HUES6 (cell line): Measurements from ENCODE around the gene CADPS2.
"Not testable (repeated sequence)": the region's sequence is repeated elsewhere in the genome, so short reads cannot be mapped to it uniquely, and the experiment has no call there.

Experiments
- H3K27ac ChIP-seq: 2 replicates; pipeline ENCODE4 v1.7.0; 2013; ENCODE audit warnings: low read depth, mild to moderate bottlenecking, low read length, inconsistent platforms
- H3K27me3 ChIP-seq: 2 replicates; pipeline ENCODE4 v1.6.1; 2013; ENCODE audit warnings: low read length; ENCODE audit not compliant: control insufficient read depth, insufficient read depth
- H3K36me3 ChIP-seq: 2 replicates; pipeline ENCODE4 v1.6.1; 2013; ENCODE audit warnings: low read length; ENCODE audit not compliant: control insufficient read depth, insufficient read depth
- H3K4me1 ChIP-seq: 2 replicates; pipeline ENCODE4 v1.6.1; 2013; ENCODE audit warnings: low read length; ENCODE audit not compliant: control insufficient read depth, insufficient read depth
- H3K4me3 ChIP-seq: 2 replicates; pipeline ENCODE4 v1.5.1; 2013; ENCODE audit warnings: low read depth, low read length
- H3K9ac ChIP-seq: one replicate; pipeline ENCODE4 v1.6.1; 2013; ENCODE audit warnings: mild to moderate bottlenecking, low read length
- H3K9me3 ChIP-seq: 2 replicates; pipeline ENCODE4 v1.6.1; 2013; ENCODE audit warnings: low read depth, low read length; ENCODE audit not compliant: control insufficient read depth, insufficient read depth

Gene CADPS2

GRCh38 chr7:122849957-122850328, 36.3 kb downstream of the CADPS2 start:
- Histone ChIP-seq H3K36me3 (no peaks in the 10 kb centered on the region), H3K27ac (no peak overlapping the region), H3K4me1 (peaks cover 11% of the 10 kb centered on the region; the same call in 1 of the 2 replicates)

DNA sequence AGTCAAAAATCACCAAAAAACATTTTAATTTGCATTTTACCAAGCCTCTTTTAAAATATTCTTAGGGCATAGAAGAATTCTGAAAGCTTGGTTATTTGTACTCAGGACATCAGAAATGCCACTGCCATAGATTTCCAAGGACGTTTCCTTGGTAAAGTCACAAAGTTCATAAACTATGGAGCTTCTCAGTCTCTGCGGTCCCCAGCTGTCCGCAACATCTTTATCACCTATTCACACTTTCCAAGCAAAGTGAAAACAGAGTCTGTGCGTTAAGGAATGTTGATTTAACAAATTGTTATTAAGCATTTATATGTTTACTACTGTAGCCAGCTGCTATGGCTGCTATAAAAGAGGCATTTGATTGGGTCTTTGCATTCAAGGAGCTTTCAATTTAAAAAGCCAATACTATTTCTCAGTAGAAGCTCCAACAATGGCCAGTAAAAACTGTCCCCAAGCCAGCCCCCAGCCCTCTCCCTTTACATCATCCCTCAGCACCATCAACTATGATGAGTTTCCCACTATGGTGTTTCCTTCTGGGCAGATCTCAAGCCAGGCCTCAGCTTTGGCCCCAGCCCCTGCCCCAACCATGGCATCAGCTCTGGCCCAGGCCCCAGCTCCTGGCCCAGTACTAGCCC, 36.8 kb downstream of the CADPS2 start:
- H3K9ac ChIP-seq: no peak overlapping the region
- no peaks in the 10 kb centered on the region for H3K9me3 ChIP-seq
- H3K27me3 ChIP-seq: no peaks in the 10 kb centered on the region
- H3K4me1 ChIP-seq: peaks cover 11% of the 10 kb centered on the region; the same call in 1 of the 2 replicates
- no peak overlapping the region for H3K4me3 ChIP-seq
- H3K27ac ChIP-seq: no peak overlapping the region
- no peaks in the 10 kb centered on the region for H3K36me3 ChIP-seq

More at GRCh38 chr7:122849957-122850328, 36.3 kb downstream of the CADPS2 start:
- Histone ChIP-seq H3K9ac (no peak overlapping the region), H3K9me3 (no peaks in the 10 kb centered on the region), H3K27me3 (no peaks in the 10 kb centered on the region), H3K4me3 (no peak overlapping the region)

DNA sequence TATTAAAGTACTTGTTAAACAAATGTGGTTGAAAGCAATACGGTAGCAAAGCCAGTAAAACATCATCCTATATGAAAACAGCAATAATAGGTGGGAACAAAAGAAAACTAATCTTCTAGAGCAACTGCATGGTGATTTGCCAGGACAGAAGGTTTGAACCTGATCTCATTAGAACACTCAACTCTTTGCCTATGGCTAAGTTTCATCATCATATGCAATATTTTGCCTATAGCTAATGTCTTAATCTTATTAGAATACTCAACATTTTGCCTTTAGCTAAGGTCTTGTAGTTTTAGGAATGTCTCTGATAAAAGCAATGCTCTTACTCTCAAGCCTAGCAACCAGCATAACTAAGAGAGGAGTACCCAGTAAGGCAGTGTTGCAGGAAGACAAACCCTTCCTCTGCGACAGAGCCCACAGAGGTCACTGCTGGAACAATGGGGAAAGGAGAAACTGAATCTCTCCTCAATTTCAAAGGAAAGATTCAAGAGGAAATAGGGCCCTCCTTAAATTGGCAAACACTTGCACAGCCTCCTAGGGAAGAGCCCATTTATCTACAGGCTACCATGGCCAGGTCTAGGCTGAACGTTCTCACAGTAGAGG, 38.3 kb downstream of the CADPS2 start:
- Histone ChIP-seq H3K36me3 (no peaks in the 10 kb centered on the region), H3K27me3 (no peaks in the 10 kb centered on the region), H3K4me3 (no peak overlapping the region), H3K27ac (no peak overlapping the region), H3K9ac (no peak overlapping the region), H3K9me3 (no peaks in the 10 kb centered on the region), H3K4me1 (peaks cover 11% of the 10 kb centered on the region; the same call in 1 of the 2 replicates)

DNA sequence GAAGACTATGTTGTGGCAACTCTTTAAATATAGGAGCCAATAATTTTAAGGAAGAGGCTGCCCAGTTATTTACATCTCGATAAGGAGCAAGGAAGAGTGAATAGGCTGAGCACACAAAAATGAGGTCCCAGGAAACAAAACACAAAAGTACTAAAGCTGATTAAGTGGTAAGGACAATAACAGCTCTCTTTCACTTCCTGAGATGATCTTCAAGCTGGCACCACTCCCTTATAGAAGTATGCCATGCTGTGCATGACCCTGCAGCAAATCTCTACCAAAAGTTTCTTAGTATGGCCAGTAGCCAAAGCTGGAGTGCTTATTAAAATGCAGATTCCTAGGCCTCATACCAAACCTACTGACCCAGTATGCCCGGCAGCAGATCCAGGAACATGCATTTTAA, 39.7 kb downstream of the CADPS2 start:
- Histone ChIP-seq H3K9ac (no peak overlapping the region), H3K27me3 (no peaks in the 10 kb centered on the region), H3K9me3 (no peaks in the 10 kb centered on the region), H3K36me3 (no peaks in the 10 kb centered on the region), H3K27ac (no peak overlapping the region), H3K4me3 (no peak overlapping the region), H3K4me1 (peaks cover 11% of the 10 kb centered on the region; the same call in 1 of the 2 replicates)

GRCh38 chr7:122845286-122845685, 41.0 kb downstream of the CADPS2 start:
- H3K9me3 ChIP-seq: no peaks in the 10 kb centered on the region
- H3K4me1 ChIP-seq: peaks cover 11% of the 10 kb centered on the region; the same call in 1 of the 2 replicates
- H3K27ac ChIP-seq: no peak overlapping the region
- no peak overlapping the region for H3K9ac ChIP-seq
- H3K4me3 ChIP-seq: no peak overlapping the region
- H3K36me3 ChIP-seq: no peaks in the 10 kb centered on the region
- no peaks in the 10 kb centered on the region for H3K27me3 ChIP-seq

DNA sequence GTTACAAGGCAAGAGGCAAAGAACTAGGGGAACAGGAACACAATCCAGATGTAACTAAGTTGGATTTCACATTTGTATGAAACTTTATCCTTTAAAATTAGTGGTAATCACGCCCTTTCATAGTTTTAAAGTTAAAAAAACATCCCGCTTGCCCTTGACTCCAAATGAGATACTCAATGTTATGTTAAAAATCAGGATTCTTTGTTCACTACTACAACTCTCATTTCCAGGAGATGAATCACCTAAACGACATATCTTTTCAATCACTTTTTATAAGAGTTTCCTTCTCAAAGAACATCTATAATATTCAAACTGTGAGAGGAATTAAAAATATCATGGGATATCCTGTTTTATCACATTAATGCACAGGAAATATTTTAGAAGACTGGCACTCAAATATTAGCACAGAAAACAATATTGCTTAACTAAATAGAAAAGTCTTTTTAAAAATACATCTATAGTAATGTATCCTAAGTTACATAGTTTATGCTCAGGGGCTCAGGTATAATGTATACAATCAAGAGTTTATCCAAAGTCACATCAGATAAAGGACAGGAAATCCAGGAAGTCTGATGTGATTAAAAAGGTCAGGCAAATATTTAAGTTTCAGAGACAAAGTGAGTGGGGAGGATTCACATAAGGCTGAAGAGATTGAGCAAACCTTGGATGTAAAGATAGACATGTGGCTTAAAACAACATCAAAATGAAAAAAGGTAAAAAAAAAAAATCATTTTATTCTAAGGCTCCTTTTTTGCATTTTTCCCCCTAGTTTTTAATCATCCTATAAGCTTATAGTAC, 41.9 kb downstream of the CADPS2 start:
- no peaks in the 10 kb centered on the region for H3K36me3 ChIP-seq
- H3K9ac ChIP-seq: no peak overlapping the region
- H3K27ac ChIP-seq: no peak overlapping the region
- no peaks in the 10 kb centered on the region for H3K9me3 ChIP-seq
- no peaks in the 10 kb centered on the region for H3K27me3 ChIP-seq
- peaks cover 11% of the 10 kb centered on the region; the same call in 1 of the 2 replicates for H3K4me1 ChIP-seq
- no peak overlapping the region for H3K4me3 ChIP-seq

GRCh38 chr7:122842971-122843370, 43.3 kb downstream of the CADPS2 start:
- no peak overlapping the region for H3K4me3 ChIP-seq
- no peak overlapping the region for H3K27ac ChIP-seq
- peaks cover 4% of the 10 kb centered on the region; the same call in 1 of the 2 replicates for H3K4me1 ChIP-seq
- H3K9me3 ChIP-seq: no peaks in the 10 kb centered on the region
- H3K27me3 ChIP-seq: no peaks in the 10 kb centered on the region
- no peaks in the 10 kb centered on the region for H3K36me3 ChIP-seq
- no peak overlapping the region for H3K9ac ChIP-seq

DNA sequence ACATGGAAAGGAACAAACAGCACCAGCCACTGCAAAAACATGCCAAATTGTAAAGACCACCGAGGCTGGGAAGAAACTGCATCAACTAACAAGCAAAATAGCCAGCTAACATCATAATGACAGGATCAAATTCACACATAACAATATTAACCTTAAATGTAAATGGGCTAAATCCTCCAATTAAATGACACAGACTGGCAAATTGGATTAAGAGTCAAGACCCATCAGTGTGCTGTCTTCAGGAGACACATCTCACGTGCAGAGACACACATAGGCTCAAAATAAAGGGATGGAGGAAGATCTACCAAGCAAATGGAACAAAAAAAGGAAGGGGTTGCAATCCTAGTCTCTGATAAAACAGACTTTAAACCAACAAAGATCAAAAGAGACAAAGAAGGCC, 50.0 kb downstream of the CADPS2 start:
- H3K9me3 ChIP-seq, H3K27me3 ChIP-seq, H3K9ac ChIP-seq, H3K4me3 ChIP-seq, H3K27ac ChIP-seq, H3K36me3 ChIP-seq, H3K4me1 ChIP-seq: not testable (repeated sequence)

- not testable (repeated sequence) for H3K4me1 ChIP-seq, H3K27ac ChIP-seq, H3K36me3 ChIP-seq, H3K9ac ChIP-seq, H3K9me3 ChIP-seq, H3K27me3 ChIP-seq
- H3K4me3 ChIP-seq: peak overlapping the region; percentile 54
Measured at GRCh38 chr7:122834571-122834942, 51.7 kb downstream of the CADPS2 start.

- H3K4me1 ChIP-seq: peaks cover 7% of the 10 kb centered on the region
- no peaks in the 10 kb centered on the region for H3K27me3 ChIP-seq
- H3K4me3 ChIP-seq: peak overlapping the region; percentile 54
- H3K9ac ChIP-seq: no peak overlapping the region
- no peaks in the 10 kb centered on the region for H3K36me3 ChIP-seq
- H3K27ac ChIP-seq: 0 out of 2 replicates have a peak overlapping the region, but pooled peaks have one; percentile 18
- no peaks in the 10 kb centered on the region for H3K9me3 ChIP-seq
Measured at GRCh38 chr7:122833888-122834570, 52.2 kb downstream of the CADPS2 start.
